ENCODE results near the gene SHFL. TPM values are rescaled to one million over a fixed set of nuclear protein-coding genes. Genes with fewer than 3 reads are reported as not detected.

Gene SHFL
- total RNA-seq, 1 experiment from 2014 or later = 21.1 TPM

DNA sequence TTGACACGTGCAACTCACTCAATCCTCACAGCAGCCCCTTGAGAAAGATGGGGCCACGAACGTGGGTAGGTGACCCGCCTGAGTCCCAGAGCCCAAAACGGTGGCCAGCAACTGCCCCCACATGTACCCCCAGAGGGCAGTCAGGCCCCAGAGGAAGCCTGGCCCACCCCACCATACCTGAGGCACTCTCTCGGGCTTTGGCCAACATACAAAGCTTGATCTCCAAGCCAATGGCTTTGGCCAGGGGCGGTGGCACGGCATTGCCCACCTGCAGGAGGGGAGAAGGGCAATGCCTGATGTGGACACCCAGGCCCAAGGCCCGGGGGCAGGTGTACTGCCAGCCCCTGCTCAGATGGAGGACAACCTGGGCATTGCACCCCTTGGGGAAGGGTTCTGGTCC is 47.9 kb downstream of the SHFL start:
- H3K27me3 Mint-ChIP-seq (ENCODE audit: low read depth) = no peaks in the 10 kb centered on the region
- Histone ChIP-seq H4K91ac (ENCODE audit: insufficient read length, low read depth, low read length) (no peak overlapping the region), H3K18ac (ENCODE audit: insufficient read length, low read depth, low read length) (no peak overlapping the region), H3K79me1 (ENCODE audit: insufficient read depth, low read depth, low read length, poor library complexity, severe bottlenecking) (no peaks in the 10 kb centered on the region), H2BK15ac (ENCODE audit: low read depth, low read length) (no peak overlapping the region), H4K20me1 (ENCODE audit: control insufficient read depth, insufficient read depth, insufficient read length) (no peaks in the 10 kb centered on the region), H2BK5ac (ENCODE audit: insufficient read length, low read length) (no peak overlapping the region), H3K4me2 (ENCODE audit: insufficient read depth, insufficient read length, low read length) (no peak overlapping the region), H3K9me3 (ENCODE audit: control insufficient read depth, low read depth, low read length) (no peaks in the 10 kb centered on the region), H2AK5ac (ENCODE audit: insufficient read length, low read length) (no peak overlapping the region), H4K8ac (replicated peaks; ENCODE audit: insufficient read length, low read depth, low read length) (no peak overlapping the region), H3K4me1 (ENCODE audit: insufficient read depth, low read length) (no peaks in the 10 kb centered on the region), H3K14ac (ENCODE audit: insufficient read depth, low read length) (no peak overlapping the region), H2BK20ac (ENCODE audit: low read depth, low read length, poor library complexity, severe bottlenecking) (no peak overlapping the region), H3K27ac (ENCODE audit: insufficient read length, low read depth, low read length) (no peak overlapping the region), H3K27me3 (ENCODE audit: insufficient read depth, low read length) (no peaks in the 10 kb centered on the region), H3K79me2 (ENCODE audit: insufficient read depth, low read length) (no peaks in the 10 kb centered on the region), H3K4ac (ENCODE audit: low read depth, low read length) (no peak overlapping the region), H2BK12ac (ENCODE audit: insufficient read length, low read depth, low read length) (no peak overlapping the region), H3K23me2 (ENCODE audit: insufficient read length, low read depth, low read length, poor library complexity, severe bottlenecking) (no peaks in the 10 kb centered on the region), H2AFZ (ENCODE audit: low read length) (no peak overlapping the region), H3K9ac (ENCODE audit: extremely low read depth, insufficient read length, low read length) (no peak overlapping the region), H3K56ac (ENCODE audit: insufficient read length, low read depth, low read length) (no peak overlapping the region), H2BK120ac (ENCODE audit: low read depth, low read length, poor library complexity, severe bottlenecking) (no peak overlapping the region), H3K23ac (ENCODE audit: insufficient read length, low read depth, low read length) (no peak overlapping the region), H3T11ph (ENCODE audit: low read length) (no peak overlapping the region), H4K5ac (ENCODE audit: insufficient read length, low read depth, low read length) (no peak overlapping the region)
- H3K4me3 Mint-ChIP-seq = no peak overlapping the region
- H3K27ac Mint-ChIP-seq = no peak overlapping the region
- peaks cover 16 to 79% (median 49%) of the 10 kb centered on the region in 3 experiments; a peak in 6 of 7 replicates for H3K36me3 Mint-ChIP-seq (ENCODE audit: insufficient read depth in 1 of 3, low read depth in 3 of 3)
- DNase-seq = no peak
- no CpG with 5 or more reads among the region's 9 CpGs for WGBS (ENCODE audit: extremely low coverage, insufficient read length, low lambda C conversion rate)
- H3K4me1 Mint-ChIP-seq = no peaks in the 10 kb centered on the region
- no peak for TF ChIP-seq CTCF (conservative IDR thresholded peaks at IDR 0.05)
- no peaks in the 10 kb centered on the region for H3K9me3 Mint-ChIP-seq

Measured in H9 (cell line).